NB4 (cell line): ENCODE results near the gene GALNT17.
"Not testable (repeated sequence)": the region's sequence is repeated elsewhere in the genome, so short reads cannot be mapped to it uniquely, and the experiment has no call there.

ENCODE experiments used
- DNase-seq: peaks from one replicate; pipeline ENCODE4 v3.0.0; 2010; ENCODE audit warnings: low read depth
- H3K4me3 ChIP-seq: one replicate; pipeline ENCODE4 v1.5.1; 2011; ENCODE audit warnings: mild to moderate bottlenecking, low read depth, low read length, moderate library complexity
- MYC ChIP-seq: IDR thresholded peaks from 2 replicates; pipeline ENCODE4 v1.6.1; 2011; ENCODE audit warnings: low read depth, low read length
- POLR2A ChIP-seq: IDR thresholded peaks from 2 replicates; pipeline ENCODE4 v1.6.1; 2011; ENCODE audit warnings: mild to moderate bottlenecking; ENCODE audit not compliant: insufficient read length; ENCODE audit errors: extremely low read depth
- TF ChIP-seq, protein P1 (sequence below): IDR thresholded peaks from one replicate; pipeline ENCODE4 v1.5.1; 2012; ENCODE audit warnings: low read depth, low read length
- TF ChIP-seq, protein P2 (sequence below): IDR thresholded peaks from 2 replicates; pipeline ENCODE4 v1.6.1; 2011; ENCODE audit warnings: low read depth, low read length

The GALNT17 gene

GRCh38 chr7:71254751-71255150, 122.8 kb downstream of the GALNT17 start:
- TF ChIP-seq, protein P1, sequence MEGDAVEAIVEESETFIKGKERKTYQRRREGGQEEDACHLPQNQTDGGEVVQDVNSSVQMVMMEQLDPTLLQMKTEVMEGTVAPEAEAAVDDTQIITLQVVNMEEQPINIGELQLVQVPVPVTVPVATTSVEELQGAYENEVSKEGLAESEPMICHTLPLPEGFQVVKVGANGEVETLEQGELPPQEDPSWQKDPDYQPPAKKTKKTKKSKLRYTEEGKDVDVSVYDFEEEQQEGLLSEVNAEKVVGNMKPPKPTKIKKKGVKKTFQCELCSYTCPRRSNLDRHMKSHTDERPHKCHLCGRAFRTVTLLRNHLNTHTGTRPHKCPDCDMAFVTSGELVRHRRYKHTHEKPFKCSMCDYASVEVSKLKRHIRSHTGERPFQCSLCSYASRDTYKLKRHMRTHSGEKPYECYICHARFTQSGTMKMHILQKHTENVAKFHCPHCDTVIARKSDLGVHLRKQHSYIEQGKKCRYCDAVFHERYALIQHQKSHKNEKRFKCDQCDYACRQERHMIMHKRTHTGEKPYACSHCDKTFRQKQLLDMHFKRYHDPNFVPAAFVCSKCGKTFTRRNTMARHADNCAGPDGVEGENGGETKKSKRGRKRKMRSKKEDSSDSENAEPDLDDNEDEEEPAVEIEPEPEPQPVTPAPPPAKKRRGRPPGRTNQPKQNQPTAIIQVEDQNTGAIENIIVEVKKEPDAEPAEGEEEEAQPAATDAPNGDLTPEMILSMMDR: no peak
- TF ChIP-seq POLR2A (no peak), MYC (no peak)
- TF ChIP-seq, protein P2, sequence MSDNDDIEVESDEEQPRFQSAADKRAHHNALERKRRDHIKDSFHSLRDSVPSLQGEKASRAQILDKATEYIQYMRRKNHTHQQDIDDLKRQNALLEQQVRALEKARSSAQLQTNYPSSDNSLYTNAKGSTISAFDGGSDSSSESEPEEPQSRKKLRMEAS: no peak
- H3K4me3 ChIP-seq: no peak overlapping the region
- DNase-seq: no peak

DNA sequence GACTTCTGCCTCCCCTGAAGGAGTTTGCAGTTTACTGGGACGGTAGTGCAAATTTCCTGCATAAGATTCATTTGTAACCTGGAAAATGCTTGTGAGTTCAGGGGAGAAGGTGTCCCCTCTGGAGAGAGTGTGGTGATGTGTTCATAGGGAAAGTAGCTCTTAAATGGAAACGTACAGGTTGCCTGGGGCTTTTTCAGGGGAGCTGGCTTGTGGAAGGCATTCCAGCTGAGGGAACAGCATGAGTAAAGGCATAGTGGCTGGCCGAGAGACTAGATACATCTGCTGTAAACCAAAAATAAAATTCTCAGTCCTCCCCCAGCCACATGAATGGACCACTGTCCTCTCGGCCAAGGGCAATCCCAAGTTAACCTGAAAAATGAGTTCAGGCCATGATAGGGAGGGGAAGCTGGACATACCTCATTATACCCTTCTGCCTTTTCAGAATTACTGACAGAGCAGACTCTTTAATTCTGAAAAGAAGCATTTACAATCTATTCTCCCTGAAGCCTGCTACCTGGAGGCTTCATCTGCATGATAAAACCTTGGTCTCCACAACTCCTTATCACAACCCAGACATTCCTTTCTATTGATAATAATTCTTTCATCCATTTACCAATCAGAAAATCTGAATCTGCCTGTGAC, 123.7 kb downstream of the GALNT17 start:
- TF ChIP-seq MYC (no peak), POLR2A (no peak)
- TF ChIP-seq, protein P2: no peak
- TF ChIP-seq, protein P1: no peak
- no peak overlapping the region for H3K4me3 ChIP-seq
- no peak for DNase-seq

DNA sequence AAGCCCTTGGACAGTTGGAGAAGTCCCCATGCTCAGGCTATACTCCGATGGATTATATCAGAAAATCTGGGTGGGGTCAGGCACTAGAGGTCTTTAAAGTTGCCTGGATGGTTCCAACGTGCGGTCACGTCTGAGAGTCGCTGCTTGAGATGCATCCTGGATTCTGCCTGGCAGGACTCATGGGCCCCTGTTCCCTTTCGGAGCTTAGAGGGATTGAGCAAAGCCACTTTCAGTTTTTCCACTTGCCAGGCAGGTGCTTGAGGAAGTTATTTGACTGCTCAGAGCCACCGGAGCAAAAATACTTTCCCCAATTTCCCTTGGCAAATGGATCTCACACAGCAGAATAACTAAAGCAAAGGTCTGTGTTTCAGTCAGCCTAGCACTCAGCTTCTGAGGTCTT, 129.1 kb downstream of the GALNT17 start:
- TF ChIP-seq MYC (no peak), POLR2A (no peak)
- TF ChIP-seq, protein P1: no peak
- TF ChIP-seq, protein P2: no peak
- H3K4me3 ChIP-seq: no peak overlapping the region
- no peak for DNase-seq

DNA sequence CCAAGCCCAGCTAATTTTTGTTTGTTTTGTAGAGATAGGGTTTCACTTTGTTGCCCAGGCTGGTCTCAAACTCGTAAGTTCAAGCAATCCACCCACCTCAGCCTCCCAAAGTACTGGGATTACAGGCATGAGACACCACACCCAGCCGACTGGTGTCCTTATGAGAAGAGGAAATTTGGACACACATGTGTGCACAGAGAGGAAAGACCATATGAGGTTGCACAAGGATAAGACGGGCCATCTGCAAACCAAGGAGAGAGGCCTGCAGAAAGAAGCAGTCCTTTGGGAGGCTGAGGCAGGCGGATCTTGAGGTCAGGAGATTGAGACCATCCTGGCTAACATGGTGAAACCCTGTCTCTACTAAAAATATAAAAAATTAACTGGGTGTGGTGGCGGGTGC, 130.9 kb downstream of the GALNT17 start:
- DNase-seq, H3K4me3 ChIP-seq: not testable (repeated sequence)

DNA sequence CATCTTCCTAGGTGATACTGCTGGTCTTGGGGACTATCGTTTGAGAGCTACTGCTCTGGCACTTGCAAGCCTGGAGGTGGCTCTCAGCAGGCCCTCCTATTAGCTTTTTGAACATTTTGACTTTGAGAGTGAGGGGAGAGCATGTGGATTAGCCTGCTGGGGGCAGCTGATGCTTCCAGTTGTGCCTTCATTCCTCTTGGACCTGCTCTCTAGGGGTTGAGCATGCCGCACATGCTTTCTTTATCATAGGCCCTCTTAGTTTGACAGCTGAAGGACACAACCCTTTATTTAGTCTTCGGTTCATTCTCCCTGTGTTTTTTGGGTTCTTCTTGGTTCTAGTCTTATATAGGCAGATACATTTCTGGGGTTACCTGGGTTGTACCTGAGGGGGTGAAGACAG, 132.1 kb downstream of the GALNT17 start:
- no peak overlapping the region for H3K4me3 ChIP-seq
- TF ChIP-seq, protein P2: no peak
- TF ChIP-seq MYC: no peak
- TF ChIP-seq, protein P1: no peak
- TF ChIP-seq POLR2A: no peak
- DNase-seq: no peak

GRCh38 chr7:71266912-71267311, 135.0 kb downstream of the GALNT17 start:
- TF ChIP-seq, protein P2: no peak
- TF ChIP-seq MYC (no peak), POLR2A (no peak)
- TF ChIP-seq, protein P1: no peak
- no peak overlapping the region for H3K4me3 ChIP-seq
- no peak for DNase-seq
